ENCODE measurements around the gene ASXL1. TPM values are rescaled to one million over a fixed set of nuclear protein-coding genes. Genes with fewer than 3 reads are reported as not detected.
"Not testable (repeated sequence)": the region's sequence is repeated elsewhere in the genome, so short reads cannot be mapped to it uniquely, and the experiment has no call there.

The ASXL1 gene
- total RNA-seq, 6 experiments from 2014 or later, result 49.0 to 62.4 (median 54.4) TPM

DNA sequence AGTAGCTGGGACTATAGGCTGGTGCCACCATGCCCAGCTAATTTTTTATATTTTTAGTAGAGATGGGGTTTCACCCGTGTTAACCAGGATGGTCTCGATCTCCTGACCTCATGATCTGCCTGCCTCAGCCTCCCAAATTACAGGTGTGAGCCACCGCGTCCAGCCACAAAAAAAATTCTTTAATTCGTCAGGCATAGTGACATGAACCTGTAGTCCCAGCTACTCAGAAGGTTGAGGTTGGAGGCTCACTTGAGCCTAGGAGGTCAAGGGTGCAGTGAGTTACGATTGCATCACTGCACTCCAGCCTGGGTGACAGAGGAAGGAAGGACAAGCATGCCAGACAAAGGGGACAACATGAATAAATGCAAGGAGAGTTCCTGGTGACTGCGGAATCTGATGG, 19.5 kb upstream of the ASXL1 start:
- TF ChIP-seq, protein P1, sequence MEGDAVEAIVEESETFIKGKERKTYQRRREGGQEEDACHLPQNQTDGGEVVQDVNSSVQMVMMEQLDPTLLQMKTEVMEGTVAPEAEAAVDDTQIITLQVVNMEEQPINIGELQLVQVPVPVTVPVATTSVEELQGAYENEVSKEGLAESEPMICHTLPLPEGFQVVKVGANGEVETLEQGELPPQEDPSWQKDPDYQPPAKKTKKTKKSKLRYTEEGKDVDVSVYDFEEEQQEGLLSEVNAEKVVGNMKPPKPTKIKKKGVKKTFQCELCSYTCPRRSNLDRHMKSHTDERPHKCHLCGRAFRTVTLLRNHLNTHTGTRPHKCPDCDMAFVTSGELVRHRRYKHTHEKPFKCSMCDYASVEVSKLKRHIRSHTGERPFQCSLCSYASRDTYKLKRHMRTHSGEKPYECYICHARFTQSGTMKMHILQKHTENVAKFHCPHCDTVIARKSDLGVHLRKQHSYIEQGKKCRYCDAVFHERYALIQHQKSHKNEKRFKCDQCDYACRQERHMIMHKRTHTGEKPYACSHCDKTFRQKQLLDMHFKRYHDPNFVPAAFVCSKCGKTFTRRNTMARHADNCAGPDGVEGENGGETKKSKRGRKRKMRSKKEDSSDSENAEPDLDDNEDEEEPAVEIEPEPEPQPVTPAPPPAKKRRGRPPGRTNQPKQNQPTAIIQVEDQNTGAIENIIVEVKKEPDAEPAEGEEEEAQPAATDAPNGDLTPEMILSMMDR (IDR thresholded peaks at IDR 0.05), result no peak
- H3K4me1 Mint-ChIP-seq (ENCODE audit: low read depth), result peaks cover 37% of the 10 kb centered on the region
- no peaks in the 10 kb centered on the region for H3K9me3 Mint-ChIP-seq
- no peak for DNase-seq
- H3K4me3 Mint-ChIP-seq, result no peak overlapping the region
- no peaks in the 10 kb centered on the region; the same call in 1 of the 2 replicates for H3K27me3 Mint-ChIP-seq (ENCODE audit: insufficient read depth)
- H3K36me3 Mint-ChIP-seq (ENCODE audit: low read depth), result peaks cover 8% of the 10 kb centered on the region; the same call in 1 of the 2 replicates
- no peak overlapping the region for H3K27ac Mint-ChIP-seq

DNA sequence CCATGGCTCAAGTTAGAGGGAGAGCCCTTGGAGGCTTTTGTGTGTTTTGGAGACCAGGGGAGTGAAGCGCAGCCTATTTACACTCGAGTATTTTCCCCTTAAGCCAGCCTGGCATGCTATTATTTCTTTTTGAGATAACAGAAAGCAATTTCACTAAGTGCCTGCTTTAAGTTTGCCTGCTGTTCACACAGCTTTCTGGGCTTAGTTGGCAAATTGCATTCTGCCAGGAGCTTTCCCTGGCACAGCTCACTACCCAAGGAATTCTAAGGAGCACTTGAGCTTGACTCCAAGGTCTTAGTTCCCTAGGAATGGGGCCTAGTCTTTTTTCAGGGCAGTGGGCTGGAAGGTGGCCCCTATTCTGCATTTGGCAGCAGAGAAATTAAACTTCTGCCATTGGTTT, 19.0 kb upstream of the ASXL1 start:
- Mint-ChIP-seq H3K27ac (no peak overlapping the region), H3K27me3 (ENCODE audit: insufficient read depth) (no peaks in the 10 kb centered on the region; the same call in 1 of the 2 replicates), H3K36me3 (ENCODE audit: low read depth) (peaks cover 8% of the 10 kb centered on the region; the same call in 1 of the 2 replicates)

DNA sequence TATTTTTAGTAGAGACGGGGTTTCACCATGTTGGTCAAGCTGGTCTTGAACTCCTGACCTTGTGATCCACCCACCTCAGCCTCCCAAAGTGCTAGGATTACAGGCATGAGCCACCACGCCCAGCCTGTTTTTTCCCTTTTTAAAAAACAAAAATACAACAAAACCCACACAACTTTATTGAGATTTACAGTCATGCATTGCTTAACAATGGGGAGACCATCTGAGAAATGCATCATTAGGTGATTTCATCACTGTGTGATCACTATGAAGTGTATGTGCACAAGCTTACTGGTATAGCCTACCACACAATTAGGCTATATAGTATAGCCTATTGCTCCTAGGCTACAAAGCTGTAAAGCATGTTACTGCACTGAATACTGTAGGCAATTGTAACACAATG, 17.1 kb upstream of the ASXL1 start:
- DNase-seq; H3K36me3 Mint-ChIP-seq (ENCODE audit: low read depth); H3K27me3 Mint-ChIP-seq (ENCODE audit: insufficient read depth); H3K9me3 Mint-ChIP-seq; H3K4me3 Mint-ChIP-seq; H3K27ac Mint-ChIP-seq: not testable (repeated sequence)
- peaks cover 47% of the 10 kb centered on the region for H3K4me1 Mint-ChIP-seq (ENCODE audit: low read depth)

More for the DNA sequence above, 19.0 kb upstream of the ASXL1 start:
- DNase-seq, result no peak
- no peak overlapping the region for H3K4me3 Mint-ChIP-seq
- no peaks in the 10 kb centered on the region for H3K9me3 Mint-ChIP-seq
- peaks cover 40% of the 10 kb centered on the region for H3K4me1 Mint-ChIP-seq (ENCODE audit: low read depth)
- TF ChIP-seq, protein P1 (IDR thresholded peaks at IDR 0.05), result no peak

DNA sequence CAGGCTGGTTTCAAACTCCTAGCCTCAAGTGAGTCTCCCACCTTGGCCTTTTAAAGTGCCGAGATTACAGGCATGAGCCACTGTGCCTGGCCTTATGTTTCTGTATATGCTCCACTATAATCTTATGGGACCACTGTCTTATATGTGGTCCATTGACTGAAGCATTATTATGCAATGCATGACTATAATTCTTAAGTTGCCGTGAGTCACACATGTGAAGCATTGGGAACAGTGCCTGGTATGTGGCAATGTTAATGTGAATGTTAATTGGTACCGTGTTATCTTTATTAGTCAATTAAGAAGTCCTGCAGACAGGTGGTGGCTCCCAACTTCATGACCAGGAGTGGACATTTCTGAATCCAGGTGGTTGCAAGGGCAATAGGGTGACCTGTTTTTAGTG, 14.7 kb upstream of the ASXL1 start:
- DNase-seq, result peak; percentile 79
- Mint-ChIP-seq H3K4me3 (peak overlapping the region; percentile 57), H3K36me3 (ENCODE audit: low read depth) (peaks cover 5% of the 10 kb centered on the region; the same call in 1 of the 2 replicates), H3K9me3 (no peaks in the 10 kb centered on the region), H3K27ac (peak overlapping the region; percentile 58), H3K4me1 (ENCODE audit: low read depth) (peaks cover 39% of the 10 kb centered on the region), H3K27me3 (ENCODE audit: insufficient read depth) (no peaks in the 10 kb centered on the region; the same call in 1 of the 2 replicates)
- TF ChIP-seq, protein P1 (IDR thresholded peaks at IDR 0.05), result no peak

DNA sequence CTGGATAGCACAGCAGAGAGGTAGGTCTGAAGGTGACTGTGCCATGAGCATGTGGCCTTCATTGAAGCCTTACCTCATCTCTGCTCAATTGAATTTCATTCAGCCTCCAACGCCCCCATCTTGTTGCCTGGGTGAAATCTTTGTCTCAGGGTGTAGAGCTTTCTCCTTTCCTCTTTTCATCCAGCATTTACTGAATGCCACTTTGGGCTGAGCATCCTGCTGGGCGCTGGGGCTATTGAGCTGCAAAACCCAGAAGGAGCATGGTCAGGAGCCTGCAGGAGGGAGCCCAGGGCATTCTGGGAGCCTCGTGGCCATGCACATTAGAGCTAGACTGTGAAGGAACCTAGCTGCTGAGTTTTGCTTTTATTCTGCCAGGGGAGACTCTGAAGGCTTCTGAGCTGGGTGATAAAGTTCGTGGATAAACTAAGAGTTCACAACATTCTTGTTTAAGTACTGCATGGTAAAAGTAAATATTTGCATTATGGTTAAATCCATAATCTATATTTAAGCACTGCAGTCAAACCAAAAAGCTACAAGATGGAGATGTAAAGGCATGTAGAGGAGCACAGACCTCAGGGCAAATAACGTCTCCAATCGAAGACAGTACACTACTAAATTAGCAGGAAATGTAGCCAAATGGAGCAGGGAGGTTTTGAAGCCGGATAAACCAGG, 13.2 kb upstream of the ASXL1 start:
- H3K4me1 Mint-ChIP-seq (ENCODE audit: low read depth), result peaks cover 41% of the 10 kb centered on the region
- no peak overlapping the region for H3K4me3 Mint-ChIP-seq
- no peaks in the 10 kb centered on the region for H3K9me3 Mint-ChIP-seq
- TF ChIP-seq, protein P1 (IDR thresholded peaks at IDR 0.05), result no peak
- H3K27me3 Mint-ChIP-seq (ENCODE audit: insufficient read depth), result no peaks in the 10 kb centered on the region; the same call in 1 of the 2 replicates
- H3K27ac Mint-ChIP-seq, result no peak overlapping the region
- no peak for DNase-seq
- peaks cover 10% of the 10 kb centered on the region for H3K36me3 Mint-ChIP-seq (ENCODE audit: low read depth)

DNA sequence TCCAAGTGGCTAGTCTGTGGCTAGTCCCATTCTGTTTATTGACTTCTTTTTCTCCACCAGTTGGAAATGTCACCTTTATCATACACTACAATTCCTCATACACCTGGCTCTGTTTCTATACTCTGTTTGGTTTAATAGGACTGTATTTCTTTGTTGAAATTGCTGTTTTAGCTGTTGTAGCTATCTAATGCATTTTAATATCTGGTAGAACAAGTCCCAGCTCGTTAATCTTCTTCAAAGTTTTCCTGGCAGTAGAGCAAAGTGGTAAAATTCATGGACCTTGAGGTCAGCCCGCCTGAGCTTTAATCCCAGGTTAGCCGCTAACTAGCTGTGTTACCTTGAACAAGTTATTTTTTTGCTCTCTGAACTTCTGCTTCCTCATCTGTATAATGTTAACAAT, 9.9 kb upstream of the ASXL1 start:
- Mint-ChIP-seq H3K4me3 (no peak overlapping the region), H3K4me1 (ENCODE audit: low read depth) (peaks cover 22% of the 10 kb centered on the region), H3K27ac (no peak overlapping the region), H3K36me3 (ENCODE audit: low read depth) (peaks cover 17% of the 10 kb centered on the region), H3K27me3 (ENCODE audit: insufficient read depth) (no peaks in the 10 kb centered on the region), H3K9me3 (no peaks in the 10 kb centered on the region)
- no peak for DNase-seq
- TF ChIP-seq, protein P1 (IDR thresholded peaks at IDR 0.05), result no peak
